Fibroblast of lung (primary cell): ENCODE measurements around the gene SBSN. TPM values are rescaled to one million over a fixed set of nuclear protein-coding genes. Genes with fewer than 3 reads are reported as not detected.
A peak's percentile ranks its signal among the peaks of the same experiment; 100 is the strongest.

Experiments
- DNase-seq, 2 donors: peaks; one replicate each; pipeline versions ENCODE4 v3.0.0 to v3.0.0-alpha.2; 2010; ENCODE audit warnings: low read depth in 2 of 2
- H2AFZ ChIP-seq: 2 replicates; pipeline ENCODE4 v1.5.1; 2012; ENCODE audit warnings: low read length, control low read depth, inconsistent platforms
- H3K27ac ChIP-seq: 2 replicates; pipeline ENCODE4 v1.5.1; 2011; ENCODE audit warnings: low read length, control low read depth; ENCODE audit not compliant: insufficient read depth
- H3K27me3 ChIP-seq: 2 replicates; pipeline ENCODE4 v1.5.1; 2011; ENCODE audit warnings: mild to moderate bottlenecking, low read length; ENCODE audit not compliant: control insufficient read depth, insufficient read depth
- H3K36me3 ChIP-seq: 2 replicates; pipeline ENCODE4 v1.5.1; 2011; ENCODE audit warnings: low read length; ENCODE audit not compliant: control insufficient read depth, insufficient read depth
- H3K4me1 ChIP-seq: 2 replicates; pipeline ENCODE4 v1.5.1; 2011; ENCODE audit warnings: low read length; ENCODE audit not compliant: control insufficient read depth, insufficient read depth; ENCODE audit errors: extremely low read depth
- H3K4me2 ChIP-seq: 2 replicates; pipeline ENCODE4 v1.5.1; 2011; ENCODE audit warnings: low read length, control low read depth; ENCODE audit not compliant: insufficient read depth; ENCODE audit errors: extremely low read depth
- H3K4me3 ChIP-seq, 4 experiments: fragments of 200-600 bp in 1 of 4; sonication (generic) in 1 of 4; replicated peaks in 1 of 4; 2 replicates each; pipeline ENCODE4 v1.5.1; 2011 to 2016; ENCODE audit warnings: low read length in 4 of 4, low read depth in 3 of 4, mild to moderate bottlenecking in 3 of 4, control low read depth in 2 of 4, inconsistent platforms in 1 of 4, mixed read lengths in 1 of 4; ENCODE audit not compliant: insufficient read depth in 1 of 4; ENCODE audit errors: control extremely low read depth in 1 of 4
- H3K79me2 ChIP-seq: 2 replicates; pipeline ENCODE4 v1.5.1; 2012; ENCODE audit warnings: mild to moderate bottlenecking, low read length, inconsistent platforms; ENCODE audit not compliant: control insufficient read depth, insufficient read depth
- H3K9ac ChIP-seq: 2 replicates; pipeline ENCODE4 v1.5.1; 2011; ENCODE audit warnings: mild to moderate bottlenecking, low read length, control low read depth; ENCODE audit not compliant: insufficient read depth
- H3K9me3 ChIP-seq: 2 replicates; pipeline ENCODE4 v1.5.1; 2012; ENCODE audit warnings: low read depth, low read length; ENCODE audit not compliant: control insufficient read depth, insufficient read depth
- H4K20me1 ChIP-seq: 2 replicates; pipeline ENCODE4 v1.5.1; 2011; ENCODE audit warnings: low read length; ENCODE audit not compliant: control insufficient read depth, insufficient read depth; ENCODE audit errors: extremely low read depth
- CTCF ChIP-seq, 2 donors: IDR thresholded peaks in 1 of 2; conservative IDR thresholded peaks in 1 of 2; 1 replicate in 1 of 2; 2 replicates in 1 of 2; pipeline ENCODE4 v1.5.1; 2011 to 2012; ENCODE audit warnings: low read length in 2 of 2, control low read depth in 1 of 2, inconsistent platforms in 1 of 2, low read depth in 1 of 2, mild to moderate bottlenecking in 1 of 2
- EZH2 ChIP-seq: IDR thresholded peaks from 2 replicates; pipeline ENCODE4 v1.5.1; 2012; ENCODE audit warnings: low read length, control low read depth, mild to moderate bottlenecking; ENCODE audit errors: missing control alignments
- polyA plus RNA-seq, 2 donors: library from polyadenylated mRNA; depleted of rRNA in 1 of 2; stranded (reverse) in 1 of 2; unstranded in 1 of 2; fragments of >200 nt; gene quantifications; 2 replicates each; pipeline ENCODE4 v1.2.1, GENCODE V29; 2011 to 2012; ENCODE audit warnings: missing spikeins in 1 of 2
- total RNA-seq: library from RNA; depleted of rRNA; stranded (reverse); fragments of >200 nt; gene quantifications from 2 replicates; pipeline ENCODE4 v1.2.1, GENCODE V29; 2014

SBSN gene
- total and polyA plus RNA-seq, 2 donors (not counting 1 experiment from before 2014, with no cell fraction given), result 1.6 to 4.1 TPM

GRCh38 chr19:35549174-35549788, 21.2 kb upstream of the SBSN start:
- Histone ChIP-seq H3K79me2 (peaks cover 17% of the 10 kb centered on the region), H3K4me2 (no peak overlapping the region), H3K4me1 (peaks cover 5% of the 10 kb centered on the region), H3K9ac (no peak overlapping the region), H3K27me3 (peaks cover 2% of the 10 kb centered on the region), H3K4me3 (no peak overlapping the region), H3K9me3 (no peaks in the 10 kb centered on the region), H3K27ac (no peak overlapping the region), H4K20me1 (no peaks in the 10 kb centered on the region), H3K36me3 (no peaks in the 10 kb centered on the region), H2AFZ (no peak overlapping the region)
- TF ChIP-seq EZH2 (no peak), CTCF (conservative IDR thresholded peaks at IDR 0.05 in 1 of 2, IDR thresholded peaks at IDR 0.05 in 1 of 2; ENCODE audit: low read depth in 1 of 2, low read length in 2 of 2) (peak; percentile 53 to 68)
- peak; percentile 50 to 70 for DNase-seq

DNA sequence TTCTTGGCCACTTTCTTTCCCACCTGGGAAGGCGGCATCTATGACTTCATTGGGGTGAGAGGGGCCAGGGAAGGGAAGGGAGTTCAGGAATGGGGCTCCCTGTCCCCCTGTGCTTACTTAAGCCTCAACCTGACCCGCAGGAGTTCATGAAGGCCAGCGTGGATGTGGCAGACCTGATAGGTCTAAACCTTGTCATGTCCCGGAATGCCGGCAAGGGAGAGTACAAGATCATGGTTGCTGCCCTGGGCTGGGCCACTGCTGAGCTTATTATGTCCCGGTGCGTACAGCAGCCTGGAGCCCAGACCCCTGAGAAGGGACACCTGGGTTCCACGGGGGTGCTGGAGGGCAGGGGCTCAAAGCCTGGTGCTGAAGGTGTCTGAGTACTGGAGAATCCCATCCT, 18.4 kb upstream of the SBSN start:
- TF ChIP-seq CTCF (conservative IDR thresholded peaks at IDR 0.05 in 1 of 2, IDR thresholded peaks at IDR 0.05 in 1 of 2; ENCODE audit: low read depth in 1 of 2, low read length in 2 of 2), result no peak
- TF ChIP-seq EZH2, result no peak
- Histone ChIP-seq H3K27ac (peak overlapping the region; percentile 86), H3K36me3 (peaks cover 1% of the 10 kb centered on the region), H3K9me3 (no peaks in the 10 kb centered on the region), H3K27me3 (no peaks in the 10 kb centered on the region), H2AFZ (no peak overlapping the region), H4K20me1 (no peaks in the 10 kb centered on the region), H3K4me1 (peaks cover 5% of the 10 kb centered on the region), H3K79me2 (peaks cover 18% of the 10 kb centered on the region), H3K4me3 (peak overlapping the region; percentile 67 to 91 (median 72)), H3K4me2 (peak overlapping the region; percentile 61), H3K9ac (no peak overlapping the region)
- DNase-seq, result no peak

DNA sequence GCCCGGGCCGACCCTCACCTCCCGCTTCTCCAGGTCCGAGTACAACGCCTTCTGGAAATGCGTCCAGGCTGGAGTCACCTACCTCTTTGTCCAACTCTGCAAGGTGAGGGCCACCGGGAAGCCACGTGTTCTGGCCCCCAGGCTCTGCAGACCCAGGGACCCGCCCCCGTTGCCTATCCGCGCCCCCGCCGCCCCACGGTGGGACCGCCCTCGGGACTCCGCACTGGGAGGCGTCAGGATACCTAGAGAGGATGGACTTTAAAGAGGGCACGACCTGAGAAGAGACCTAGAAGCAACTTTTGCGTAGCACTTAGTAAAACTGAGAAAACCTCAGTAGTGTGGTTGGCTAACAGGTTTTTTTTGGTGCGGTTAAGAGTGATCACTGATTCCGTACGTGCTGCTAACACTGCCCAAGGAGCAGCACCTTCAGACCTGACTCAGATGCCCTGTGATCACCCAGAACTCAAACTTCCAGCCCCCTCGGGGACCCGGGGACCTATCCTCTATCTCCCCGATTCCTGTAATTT, 17.8 kb upstream of the SBSN start:
- Histone ChIP-seq H3K4me2 (peak overlapping the region; percentile 61), H2AFZ (peak overlapping the region; percentile 77), H3K9ac (peak overlapping the region; percentile 97), H4K20me1 (no peaks in the 10 kb centered on the region), H3K4me1 (peaks cover 5% of the 10 kb centered on the region), H3K36me3 (peaks cover 1% of the 10 kb centered on the region), H3K27me3 (no peaks in the 10 kb centered on the region), H3K27ac (peak overlapping the region; percentile 86), H3K9me3 (no peaks in the 10 kb centered on the region), H3K79me2 (peaks cover 18% of the 10 kb centered on the region), H3K4me3 (peak overlapping the region; percentile 67 to 91 (median 72))
- TF ChIP-seq EZH2 (no peak), CTCF (conservative IDR thresholded peaks at IDR 0.05 in 1 of 2, IDR thresholded peaks at IDR 0.05 in 1 of 2; ENCODE audit: low read depth in 1 of 2, low read length in 2 of 2) (no peak)
- DNase-seq, result peak; percentile 3 to 18
